ENCODE measurements around the gene PRR33.
"Not testable (repeated sequence)": the region's sequence is repeated elsewhere in the genome, so short reads cannot be mapped to it uniquely, and the experiment has no call there.

PRR33 gene

GRCh38 chr11:1891831-1892115 is at the start of gene PRR33:
Gene PRR33, minus strand, starts transcription at chr11:1891895. Its CDS starts 1,311 bp downstream, at chr11:1890584.
- Histone ChIP-seq H3K36me3 (ENCODE audit: low read depth) (no peaks in the 10 kb centered on the region), H3K4me1 (ENCODE audit: insufficient read depth, poor library complexity, severe bottlenecking) (no peaks in the 10 kb centered on the region), H3K4me3 (ENCODE audit: severe bottlenecking) (no peak within 1 kb of the TSS), H3K27ac (ENCODE audit: poor library complexity, severe bottlenecking) (no peak within 1 kb of the TSS), H3K9me3 (ENCODE audit: severe bottlenecking) (no peaks in the 10 kb centered on the region), H3K27me3 (ENCODE audit: insufficient read depth, poor library complexity, severe bottlenecking) (no peaks in the 10 kb centered on the region)
- TF ChIP-seq, protein P1, sequence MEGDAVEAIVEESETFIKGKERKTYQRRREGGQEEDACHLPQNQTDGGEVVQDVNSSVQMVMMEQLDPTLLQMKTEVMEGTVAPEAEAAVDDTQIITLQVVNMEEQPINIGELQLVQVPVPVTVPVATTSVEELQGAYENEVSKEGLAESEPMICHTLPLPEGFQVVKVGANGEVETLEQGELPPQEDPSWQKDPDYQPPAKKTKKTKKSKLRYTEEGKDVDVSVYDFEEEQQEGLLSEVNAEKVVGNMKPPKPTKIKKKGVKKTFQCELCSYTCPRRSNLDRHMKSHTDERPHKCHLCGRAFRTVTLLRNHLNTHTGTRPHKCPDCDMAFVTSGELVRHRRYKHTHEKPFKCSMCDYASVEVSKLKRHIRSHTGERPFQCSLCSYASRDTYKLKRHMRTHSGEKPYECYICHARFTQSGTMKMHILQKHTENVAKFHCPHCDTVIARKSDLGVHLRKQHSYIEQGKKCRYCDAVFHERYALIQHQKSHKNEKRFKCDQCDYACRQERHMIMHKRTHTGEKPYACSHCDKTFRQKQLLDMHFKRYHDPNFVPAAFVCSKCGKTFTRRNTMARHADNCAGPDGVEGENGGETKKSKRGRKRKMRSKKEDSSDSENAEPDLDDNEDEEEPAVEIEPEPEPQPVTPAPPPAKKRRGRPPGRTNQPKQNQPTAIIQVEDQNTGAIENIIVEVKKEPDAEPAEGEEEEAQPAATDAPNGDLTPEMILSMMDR (IDR thresholded peaks at IDR 0.05; ENCODE audit: poor library complexity, severe bottlenecking), result no peak
- DNase-seq (ENCODE audit: low spot score) (no peak), ATAC-seq (ENCODE audit: low read depth) (no peak)

DNA sequence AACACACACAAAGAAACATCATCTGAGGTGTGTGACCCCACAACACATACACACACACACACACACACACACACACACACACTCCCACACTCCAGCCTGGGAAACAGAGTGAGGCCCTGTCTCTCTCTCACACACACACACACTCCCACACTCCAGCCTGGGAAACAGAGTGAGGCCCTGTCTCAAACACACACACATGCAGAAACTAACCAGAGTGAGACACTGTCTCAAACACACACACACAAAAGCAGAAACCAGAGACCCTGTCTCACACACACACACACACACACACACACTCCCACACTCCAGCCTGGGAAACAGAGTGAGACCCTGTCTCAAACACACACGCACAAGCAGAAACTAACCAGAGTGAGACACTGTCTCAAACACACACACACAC is 48.1 kb upstream of the PRR33 start:
- not testable (repeated sequence) for H3K4me1 ChIP-seq (ENCODE audit: insufficient read depth, poor library complexity, severe bottlenecking); H3K27me3 ChIP-seq (ENCODE audit: insufficient read depth, poor library complexity, severe bottlenecking); H3K4me3 ChIP-seq (ENCODE audit: severe bottlenecking); H3K9me3 ChIP-seq (ENCODE audit: severe bottlenecking); H3K27ac ChIP-seq (ENCODE audit: poor library complexity, severe bottlenecking); ATAC-seq (ENCODE audit: low read depth); H3K36me3 ChIP-seq (ENCODE audit: low read depth)
- peak; percentile 47 for DNase-seq (ENCODE audit: low spot score)

- H3K27ac ChIP-seq (ENCODE audit: poor library complexity, severe bottlenecking), result no peak overlapping the region
- peak; percentile 29 for DNase-seq (ENCODE audit: low spot score)
- no peak overlapping the region for H3K4me3 ChIP-seq (ENCODE audit: severe bottlenecking)
- peaks cover 7% of the 10 kb centered on the region for H3K4me1 ChIP-seq (ENCODE audit: insufficient read depth, poor library complexity, severe bottlenecking)
- no peaks in the 10 kb centered on the region for H3K9me3 ChIP-seq (ENCODE audit: severe bottlenecking)
- TF ChIP-seq, protein P1 (IDR thresholded peaks at IDR 0.05; ENCODE audit: poor library complexity, severe bottlenecking), result no peak
- no peaks in the 10 kb centered on the region for H3K36me3 ChIP-seq (ENCODE audit: low read depth)
- ATAC-seq (ENCODE audit: low read depth), result peak; percentile 11; the same call in 1 of the 3 replicates
- H3K27me3 ChIP-seq (ENCODE audit: insufficient read depth, poor library complexity, severe bottlenecking), result no peaks in the 10 kb centered on the region
Measured at GRCh38 chr11:1939006-1939625, 47.4 kb upstream of the PRR33 start.

GRCh38 chr11:1938343-1939005 is 46.8 kb upstream of the PRR33 start:
- no peaks in the 10 kb centered on the region for H3K36me3 ChIP-seq (ENCODE audit: low read depth)
- ATAC-seq (ENCODE audit: low read depth) (no peak), DNase-seq (ENCODE audit: low spot score) (peak; percentile 63)
- no peak overlapping the region for H3K4me3 ChIP-seq (ENCODE audit: severe bottlenecking)
- no peaks in the 10 kb centered on the region for H3K9me3 ChIP-seq (ENCODE audit: severe bottlenecking)
- H3K4me1 ChIP-seq (ENCODE audit: insufficient read depth, poor library complexity, severe bottlenecking), result peaks cover under 1% of the 10 kb centered on the region
- H3K27me3 ChIP-seq (ENCODE audit: insufficient read depth, poor library complexity, severe bottlenecking), result no peaks in the 10 kb centered on the region
- TF ChIP-seq, protein P1 (IDR thresholded peaks at IDR 0.05; ENCODE audit: poor library complexity, severe bottlenecking), result no peak
- H3K27ac ChIP-seq (ENCODE audit: poor library complexity, severe bottlenecking), result no peak overlapping the region

- H3K27me3 ChIP-seq (ENCODE audit: insufficient read depth, poor library complexity, severe bottlenecking), result no peaks in the 10 kb centered on the region
- TF ChIP-seq, protein P1 (IDR thresholded peaks at IDR 0.05; ENCODE audit: poor library complexity, severe bottlenecking), result no peak
- H3K4me1 ChIP-seq (ENCODE audit: insufficient read depth, poor library complexity, severe bottlenecking), result no peaks in the 10 kb centered on the region
- DNase-seq (ENCODE audit: low spot score) (peak; percentile 61), ATAC-seq (ENCODE audit: low read depth) (no peak)
- no peaks in the 10 kb centered on the region for H3K9me3 ChIP-seq (ENCODE audit: severe bottlenecking)
- H3K36me3 ChIP-seq (ENCODE audit: low read depth), result no peaks in the 10 kb centered on the region
- no peak overlapping the region for H3K27ac ChIP-seq (ENCODE audit: poor library complexity, severe bottlenecking)
- H3K4me3 ChIP-seq (ENCODE audit: severe bottlenecking), result no peak overlapping the region
Measured at GRCh38 chr11:1937616-1938342, 46.1 kb upstream of the PRR33 start.
